GM10266 (cell line): Measurements from ENCODE around the gene C1orf50.

ENCODE experiments used
- DNase-seq: peaks from one replicate; pipeline ENCODE4 v3.0.0; 2012; ENCODE audit errors: extremely low spot score
- CTCF ChIP-seq: IDR thresholded peaks from 2 replicates; pipeline ENCODE4 v1.5.1; 2012; ENCODE audit warnings: mild to moderate bottlenecking, low read depth; ENCODE audit not compliant: control insufficient read depth, insufficient read depth; ENCODE audit errors: missing control alignments

Gene C1orf50

GRCh38 chr1:42740851-42741580, 26.0 kb upstream of the C1orf50 start:
- no peak for TF ChIP-seq CTCF
- DNase-seq, result no peak

GRCh38 chr1:42741706-42742105, 25.3 kb upstream of the C1orf50 start:
- TF ChIP-seq CTCF, result no peak
- DNase-seq, result no peak

DNA sequence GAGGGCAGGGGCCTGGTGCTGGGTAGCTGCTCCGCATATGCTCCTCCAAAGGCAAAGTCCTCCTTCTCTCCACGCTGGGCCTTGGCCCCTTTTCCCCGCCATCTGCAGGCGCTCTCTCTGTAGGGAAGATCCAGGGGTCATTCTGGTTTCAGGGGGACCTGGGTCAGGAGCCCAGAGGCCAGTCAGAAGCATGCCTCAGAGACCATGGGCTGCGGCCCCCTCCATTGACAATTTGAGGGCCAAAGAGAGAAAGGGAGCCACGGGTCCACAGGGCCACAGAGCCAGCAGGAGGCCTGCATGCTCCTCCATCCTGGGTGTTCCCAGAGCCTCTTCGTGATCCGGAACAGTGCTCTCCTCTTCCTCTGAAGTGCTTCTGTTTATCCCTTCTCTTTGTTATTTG, 24.9 kb upstream of the C1orf50 start:
- TF ChIP-seq CTCF, result no peak
- no peak for DNase-seq

GRCh38 chr1:42742617-42743316, 24.3 kb upstream of the C1orf50 start:
- no peak for TF ChIP-seq CTCF
- no peak for DNase-seq

DNA sequence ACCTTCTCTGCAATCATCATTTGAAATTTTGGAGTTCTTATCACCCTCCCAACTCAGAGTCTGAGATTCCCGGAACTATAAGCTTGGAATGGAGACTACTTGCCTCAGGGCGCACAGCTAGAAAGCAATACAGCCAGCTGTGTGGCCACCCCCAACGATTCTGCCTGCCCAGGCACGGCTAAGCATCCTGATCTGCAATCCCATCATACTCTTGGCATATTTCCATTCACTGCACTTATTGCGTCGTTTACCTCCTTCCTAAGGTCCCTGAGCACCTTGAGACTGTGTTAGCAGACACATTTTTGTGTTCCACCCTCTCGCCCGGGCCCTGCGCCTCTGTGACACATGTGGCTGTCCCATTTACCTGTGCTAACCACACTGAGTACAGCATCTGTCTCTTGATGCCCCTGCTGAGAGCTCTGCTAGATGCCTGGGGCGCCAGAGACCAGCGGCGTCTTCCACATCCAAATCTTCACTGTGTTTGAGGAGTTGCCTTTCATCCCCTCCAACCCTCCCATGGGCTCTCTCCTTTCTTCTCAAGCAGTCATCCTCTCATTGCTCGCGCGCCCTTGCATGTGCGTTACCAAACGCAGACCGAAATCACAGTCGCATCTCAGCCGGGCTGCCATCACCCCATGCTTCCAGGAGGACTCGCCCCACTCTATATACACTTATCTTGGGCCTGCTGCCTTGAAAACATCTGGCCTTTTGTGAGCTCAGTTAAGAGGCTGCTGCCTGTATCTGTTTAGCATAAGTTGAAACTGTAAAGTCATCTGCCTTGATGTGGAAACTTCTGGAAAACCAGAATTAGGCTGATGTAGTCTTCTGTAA, 23.5 kb upstream of the C1orf50 start:
- DNase-seq, result no peak

DNA sequence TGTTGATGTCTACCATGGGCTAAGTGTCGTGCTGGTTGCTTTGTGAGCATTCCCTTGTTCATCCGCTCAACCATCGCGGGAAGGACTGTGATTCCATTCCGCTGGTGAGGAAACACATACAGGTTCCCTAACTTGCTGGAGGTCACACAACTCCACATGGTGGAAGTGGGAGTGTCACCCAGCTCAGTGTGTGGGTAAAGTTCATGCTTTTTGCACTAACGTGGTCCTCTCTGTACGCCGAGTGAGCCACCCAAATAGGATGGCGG, 23.0 kb upstream of the C1orf50 start:
- DNase-seq, result no peak
- TF ChIP-seq CTCF, result no peak

More for the DNA sequence above, 23.5 kb upstream of the C1orf50 start:
- TF ChIP-seq CTCF, result no peak
